Vagina (tissue), 2 donors: ENCODE results near the gene C3orf22.

ENCODE experiments used
- CTCF ChIP-seq, 3 experiments: fragments of 450-650 bp in 2 of 3; fragments of 200-600 bp in 1 of 3; sonication (generic) in 1 of 3; IDR thresholded peaks; one replicate each; pipeline ENCODE4 v1.5.1; 2017 to 2019; ENCODE audit warnings: antibody characterized with exemption in 3 of 3, mild to moderate bottlenecking in 2 of 3, moderate library complexity in 2 of 3
- POLR2A ChIP-seq, 2 donors: fragments of 450-650 bp; IDR thresholded peaks; one replicate each; pipeline ENCODE4 v1.6.1; 2017; ENCODE audit warnings: antibody characterized with exemption in 2 of 2, mild to moderate bottlenecking in 2 of 2, moderate library complexity in 2 of 2

DNA sequence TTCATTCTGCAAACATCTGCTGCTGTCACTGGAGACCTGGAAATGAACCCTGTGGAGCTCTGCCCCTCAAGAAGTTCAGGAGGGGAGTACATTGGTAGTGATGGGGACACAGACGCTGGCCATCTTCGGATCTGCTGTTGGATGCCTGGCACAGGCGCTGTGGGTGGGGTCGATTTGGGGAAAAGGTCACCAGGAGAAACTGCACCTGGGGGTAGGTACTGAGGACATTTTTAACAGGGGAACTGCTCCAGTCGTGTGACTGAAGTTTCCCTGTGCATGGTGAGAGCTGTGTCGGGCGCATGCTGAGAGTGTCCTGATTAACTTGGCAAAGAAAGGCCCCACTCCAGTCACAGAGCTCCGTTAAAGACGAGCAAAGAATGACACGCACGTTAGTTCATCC, 44.6 kb downstream of the C3orf22 start:
- no peak for TF ChIP-seq POLR2A (IDR thresholded peaks at IDR 0.05)
- no peak for TF ChIP-seq CTCF (IDR thresholded peaks at IDR 0.05)
